ENCODE results near the gene DCC.

GRCh38 chr18:52349498-52349897 is 9.5 kb downstream of the DCC start:
- TF ChIP-seq EZH2 (optimal IDR thresholded peaks at IDR 0.05; ENCODE audit: low read depth, low read length) (no peak), CTCF (IDR thresholded peaks at IDR 0.05; ENCODE audit: low read length) (no peak)

Data from MM.1S (cell line).